GM12878 (cell line): ENCODE measurements around the gene AFF2. TPM values are rescaled to one million over a fixed set of nuclear protein-coding genes. Genes with fewer than 3 reads are reported as not detected.

Experiments used
- ATAC-seq: fragments of 200-7000 bp; cut with Tn5 transposase; 3 replicates; pipeline ENCODE4 v1.9.1; 2020; ENCODE audit warnings: mild to moderate bottlenecking, moderate library complexity
- BruUV-seq: library from RNA; stranded (reverse); fragments of 400-500 nt; replicated peaks from 2 replicates; lab custom pipeline; 2021; lab: Mats Ljungman, UMichigan
- CTCF ChIA-PET: fragments of 300-600 bp; sonication (Branson Sonifier 250); formaldehyde crosslinking; extraction: SDS; loops from one replicate; lab custom pipeline; 2021; ENCODE audit warnings: inconsistent platforms; lab: Yijun Ruan, JAX
- POLR2A ChIA-PET: fragments of 350-600 bp; formaldehyde crosslinking; extraction: SDS; loops from one replicate; lab custom pipeline; 2021; ENCODE audit warnings: inconsistent platforms; lab: Charles Lee
- RAD21 ChIA-PET: fragments of 300-600 bp; sonication (Branson Sonifier 250); formaldehyde crosslinking; loops from one replicate; lab custom pipeline; 2023; ENCODE audit warnings: antibody characterized with exemption; ENCODE audit not compliant: unreplicated experiment; lab: Charles Lee
- SMC1A ChIA-PET: fragments of 300-600 bp; sonication (Branson Sonifier 250); formaldehyde crosslinking; loops from one replicate; lab custom pipeline; 2023; ENCODE audit not compliant: unreplicated experiment, uncharacterized antibody; lab: Charles Lee
- DNase-seq: peaks from one replicate; pipeline ENCODE4 v3.0.0-alpha.2; 2011; ENCODE audit warnings: low read depth, low spot score
- FAIRE-seq: peaks from 3 replicates; lab custom pipeline; 2011; peaks lifted over from hg19 to GRCh38; lab: Jason Lieb, UNC
- H2AFZ ChIP-seq: 2 replicates; pipeline ENCODE4 v1.6.0; 2011; ENCODE audit warnings: low read depth, low read length, control low read depth; ENCODE audit not compliant: control insufficient read depth
- H3K27ac ChIP-seq: 2 replicates; pipeline ENCODE4 v1.5.1; 2011; ENCODE audit warnings: control low read depth; ENCODE audit not compliant: control insufficient read depth, insufficient read depth
- H3K27me3 ChIP-seq, 2 experiments: replicated peaks in 1 of 2; 2 replicates each; pipeline versions ENCODE4 v1.6.0 to v1.6.1; 2011; ENCODE audit warnings: low read length in 1 of 2; ENCODE audit not compliant: control insufficient read depth in 2 of 2, insufficient read depth in 2 of 2
- H3K36me3 ChIP-seq, 2 experiments: 2 replicates each; pipeline ENCODE4 v1.5.1; 2011; ENCODE audit warnings: low read length in 1 of 2; ENCODE audit not compliant: control insufficient read depth in 2 of 2, insufficient read depth in 2 of 2
- H3K4me1 ChIP-seq: 2 replicates; pipeline ENCODE4 v1.6.1; 2011; ENCODE audit warnings: mild to moderate bottlenecking, low read length, moderate library complexity, mixed read lengths; ENCODE audit not compliant: control insufficient read depth, insufficient read depth
- H3K4me2 ChIP-seq: 2 replicates; pipeline ENCODE4 v1.6.0; 2011; ENCODE audit warnings: control low read depth; ENCODE audit not compliant: control insufficient read depth, insufficient read depth
- H3K4me3 ChIP-seq: fragments of 200-600 bp; sonication (generic); 2 replicates; pipeline ENCODE4 v1.5.1; 2016
- H3K79me2 ChIP-seq: 2 replicates; pipeline ENCODE4 v1.6.0; 2011; ENCODE audit warnings: low read length; ENCODE audit not compliant: control insufficient read depth, insufficient read depth
- H3K9ac ChIP-seq: 2 replicates; pipeline ENCODE4 v1.8.0; 2011; ENCODE audit warnings: low read length, control low read depth, mixed read lengths; ENCODE audit not compliant: control insufficient read depth, insufficient read depth
- H3K9me3 ChIP-seq: replicated peaks from 3 replicates; pipeline ENCODE4 v1.5.1; 2011; ENCODE audit warnings: mild to moderate bottlenecking, low read length; ENCODE audit not compliant: control insufficient read depth, insufficient read depth
- H4K20me1 ChIP-seq: 2 replicates; pipeline ENCODE4 v1.6.0; 2011; ENCODE audit not compliant: control insufficient read depth, insufficient read depth
- JUND ChIP-seq: IDR thresholded peaks from 2 replicates; pipeline ENCODE4 v1.6.1; 2012; ENCODE audit warnings: low read depth, mild to moderate bottlenecking, low read length, improper control_type of control experiment, moderate library complexity
- LARP7 ChIP-seq: fragments of 450-650 bp; IDR thresholded peaks from 2 replicates; pipeline ENCODE4 v1.6.1; 2017; ENCODE audit warnings: mild to moderate bottlenecking
- MTA3 ChIP-seq: IDR thresholded peaks from 2 replicates; pipeline ENCODE4 v1.6.1; 2012; ENCODE audit warnings: low read length, inconsistent platforms, borderline replicate concordance
- PAX8 ChIP-seq: fragments of 450-650 bp; IDR thresholded peaks from 2 replicates; pipeline ENCODE4 v1.6.1; 2017; ENCODE audit warnings: mild to moderate bottlenecking, moderate library complexity
- POLR2AphosphoS5 ChIP-seq: IDR thresholded peaks from 2 replicates; pipeline ENCODE4 v1.6.1; 2011; ENCODE audit warnings: mild to moderate bottlenecking, low read length, inconsistent platforms
- RB1 ChIP-seq: fragments of 450-650 bp; formaldehyde crosslinking; IDR thresholded peaks from 2 replicates; pipeline ENCODE4 v1.6.1; 2017; ENCODE audit warnings: mild to moderate bottlenecking, borderline replicate concordance
- RELA ChIP-seq: fragments of 450-650 bp; IDR thresholded peaks from 2 replicates; pipeline ENCODE4 v1.8.0; 2014; ENCODE audit warnings: borderline replicate concordance; ENCODE audit not compliant: partially characterized antibody
- REST ChIP-seq: IDR thresholded peaks from 2 replicates; pipeline ENCODE4 v1.6.1; 2012; ENCODE audit warnings: mild to moderate bottlenecking, low read depth, low read length
- SMAD5 ChIP-seq: IDR thresholded peaks from 2 replicates; pipeline ENCODE4 v1.6.1; 2016; ENCODE audit warnings: antibody characterized with exemption, low read depth
- SPI1 ChIP-seq: IDR thresholded peaks from 2 replicates; pipeline ENCODE4 v1.6.1; 2011; ENCODE audit warnings: low read depth, mild to moderate bottlenecking, low read length, moderate library complexity, borderline replicate concordance; ENCODE audit not compliant: insufficient read depth
- SREBF1 ChIP-seq: IDR thresholded peaks from 2 replicates; pipeline ENCODE4 v1.6.1; 2012; ENCODE audit warnings: mild to moderate bottlenecking, low read length
- ZNF24 ChIP-seq: fragments of 450-650 bp; IDR thresholded peaks from 2 replicates; pipeline ENCODE4 v1.6.1; 2017; ENCODE audit warnings: antibody characterized with exemption, mild to moderate bottlenecking
- WGBS: methylation state at CpG from one replicate; pipeline ENCODE4 v1.1.6; 2016; ENCODE audit warnings: low lambda C conversion rate; ENCODE audit not compliant: insufficient replicate concordance, insufficient coverage; ENCODE audit errors: missing lambda C conversion rate; 5-methylcytosine and 5-hydroxymethylcytosine counted together
- in situ Hi-C: fragments of 300-500 bp; cut with MboI; formaldehyde crosslinking; loops from 9 replicates; pipeline ENCODE4 v1.14.3; 2018; ENCODE audit warnings: mixed read lengths
- intact Hi-C: fragments of 100-400 bp; cut with micrococcal nuclease; formaldehyde crosslinking; loops from one replicate; pipeline ENCODE4 v1.14.2; 2022; ENCODE audit not compliant: unreplicated experiment
- polyA plus RNA-seq, 11 experiments: library from polyadenylated mRNA; depleted of rRNA in 4 of 11; unstranded in 6 of 11; stranded (reverse) in 5 of 11; fragments of >200 nt; fragmentation: Nextera tagmentation in 4 of 11; fragmentation: Illumina TruSeq in 1 of 11; extraction: Ambion mirVana in 4 of 11; extraction: Trizol in 1 of 11; gene quantifications; 1 replicate in 1 of 11; 2 replicates in 10 of 11; pipeline versions ENCODE4 v1.2.1 to v1.2.3, GENCODE V29; 2011 to 2016; ENCODE audit warnings: inconsistent platforms in 2 of 11, missing spikeins in 2 of 11, low read depth in 1 of 11
- total RNA-seq, 4 experiments: library from RNA; depleted of rRNA in 3 of 4; stranded (reverse); fragments of >200 nt in 3 of 4; fragmentation: Illumina TruSeq in 1 of 4; extraction: Trizol in 1 of 4; gene quantifications; 2 replicates each; pipeline versions ENCODE4 v1.2.1 to v1.2.3, GENCODE V29; 2013 to 2021
- TF ChIP-seq, protein P1 (sequence below): fragments of 450-650 bp; IDR thresholded peaks from 2 replicates; pipeline ENCODE4 v1.6.1; 2017; ENCODE audit warnings: borderline replicate concordance

The AFF2 gene
- total and polyA plus RNA-seq, 10 of the 15 experiments (the other 5 are each of a cell fraction or from before 2014, with no cell fraction given) = under 0.01 to 0.03 TPM; not detected in 8

GRCh38 chrX:148825696-148826095 lies 325.3 kb downstream of the AFF2 start:
- no peaks in the 10 kb centered on the region for H3K4me1 ChIP-seq
- intact Hi-C loops (no loop called here), in situ Hi-C loops (no loop called here)
- no peak overlapping the region for H2AFZ ChIP-seq
- no peaks in the 10 kb centered on the region for H3K79me2 ChIP-seq
- no peaks in the 10 kb centered on the region for H3K9me3 ChIP-seq
- ATAC-seq (no peak), DNase-seq (no peak), FAIRE-seq (no peak)
- ChIA-PET RAD21 (no interaction called here), CTCF (interaction anchor here (0.7 to 1.0 kb wide), 3 partner anchors 9 to 59 kb away, joined by 3 to 5 read pairs (median 4); no protein-coding TSS in a partner anchor), POLR2A (no interaction called here), SMC1A (interaction anchor here (0.7 kb wide), 2 partner anchors 10 to 32 kb away, joined by 3 read pairs; no protein-coding TSS in a partner anchor)
- H3K27ac ChIP-seq = no peak overlapping the region
- no peak overlapping the region for H3K4me2 ChIP-seq
- WGBS = 50% methylated on average over 2 of the region's 2 CpGs
- no peak overlapping the region for H3K9ac ChIP-seq
- H3K27me3 ChIP-seq = no peaks in the 10 kb centered on the region
- H4K20me1 ChIP-seq = no peaks in the 10 kb centered on the region
- H3K4me3 ChIP-seq = no peak overlapping the region
- TF ChIP-seq MTA3 (no peak), PAX8 (no peak), RB1 (no peak), JUND (no peak), LARP7 (no peak)
- no TSS peak for BruUV-seq
- no peaks in the 10 kb centered on the region for H3K36me3 ChIP-seq

DNA sequence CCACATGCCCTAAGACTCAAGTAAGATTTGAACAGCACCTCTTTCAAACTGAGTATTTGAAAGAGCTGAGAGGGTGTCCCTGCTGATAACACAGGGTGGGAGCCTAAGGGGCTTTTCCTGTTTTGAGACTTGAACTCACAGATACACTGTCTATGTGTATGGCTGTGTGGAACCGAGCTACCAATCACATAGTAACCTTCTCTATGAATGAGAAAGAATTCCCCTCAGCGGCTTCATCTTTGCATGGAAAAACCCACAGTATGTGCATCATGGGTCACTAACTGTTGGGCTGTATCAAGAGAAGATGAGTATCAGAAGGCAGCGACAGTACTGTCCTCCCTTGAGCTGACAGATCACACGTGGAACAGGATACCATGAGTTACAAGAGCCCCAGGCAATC lies 336.3 kb downstream of the AFF2 start:
- Histone ChIP-seq H3K36me3 (no peaks in the 10 kb centered on the region), H3K27ac (no peak overlapping the region), H3K9me3 (no peaks in the 10 kb centered on the region), H3K79me2 (no peaks in the 10 kb centered on the region), H3K4me2 (no peak overlapping the region), H3K27me3 (no peaks in the 10 kb centered on the region), H3K9ac (no peak overlapping the region), H4K20me1 (no peaks in the 10 kb centered on the region), H3K4me1 (no peaks in the 10 kb centered on the region), H3K4me3 (no peak overlapping the region), H2AFZ (no peak overlapping the region)
- no peak for TF ChIP-seq SREBF1
- TF ChIP-seq POLR2AphosphoS5 = no peak
- TF ChIP-seq ZNF24 = no peak
- TF ChIP-seq REST = no peak
- no peak for TF ChIP-seq SPI1
- TF ChIP-seq RELA = no peak
- TF ChIP-seq, protein P1, sequence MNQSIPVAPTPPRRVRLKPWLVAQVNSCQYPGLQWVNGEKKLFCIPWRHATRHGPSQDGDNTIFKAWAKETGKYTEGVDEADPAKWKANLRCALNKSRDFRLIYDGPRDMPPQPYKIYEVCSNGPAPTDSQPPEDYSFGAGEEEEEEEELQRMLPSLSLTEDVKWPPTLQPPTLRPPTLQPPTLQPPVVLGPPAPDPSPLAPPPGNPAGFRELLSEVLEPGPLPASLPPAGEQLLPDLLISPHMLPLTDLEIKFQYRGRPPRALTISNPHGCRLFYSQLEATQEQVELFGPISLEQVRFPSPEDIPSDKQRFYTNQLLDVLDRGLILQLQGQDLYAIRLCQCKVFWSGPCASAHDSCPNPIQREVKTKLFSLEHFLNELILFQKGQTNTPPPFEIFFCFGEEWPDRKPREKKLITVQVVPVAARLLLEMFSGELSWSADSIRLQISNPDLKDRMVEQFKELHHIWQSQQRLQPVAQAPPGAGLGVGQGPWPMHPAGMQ = no peak
- no peak for TF ChIP-seq SMAD5
- FAIRE-seq = no peak
- ATAC-seq = peak; percentile 22; the same call in 1 of the 3 replicates
- no TSS peak for BruUV-seq
- in situ Hi-C loops = no loop called here
- ChIA-PET RAD21 (interaction anchor here (1.2 kb wide), 1 partner anchor 167 kb away, joined by 3 read pairs; no protein-coding TSS in a partner anchor), SMC1A (no interaction called here), CTCF (no interaction called here), POLR2A (no interaction called here)
- intact Hi-C loops = no loop called here
- 0% methylated on average over 4 of the region's 4 CpGs for WGBS
- DNase-seq = no peak
